ENCODE results near the gene TNRC6C. TPM values are rescaled to one million over a fixed set of nuclear protein-coding genes. Genes with fewer than 3 reads are reported as not detected.

Gene TNRC6C
- total RNA-seq, 4 donors from 2014 or later, result 2.6 to 10.9 (median 4.7) TPM

GRCh38 chr17:78110363-78111015, 152.0 kb downstream of the TNRC6C start:
- DNase-seq, result no peak
- Histone ChIP-seq H3K4me1 (peaks cover 10 to 50% (median 19%) of the 10 kb centered on the region in 3 donors), H3K4me3 (no peak overlapping the region), H3K36me3 (peaks cover 0 to 55% (median 24%) of the 10 kb centered on the region in 3 donors), H3K27me3 (no peaks in the 10 kb centered on the region), H3K9me3 (no peaks in the 10 kb centered on the region), H3K27ac (no peak overlapping the region)
- intact Hi-C loops (cut with DNase I), result loop anchor here (10.0 kb wide), 1 partner anchor 134 kb away; no protein-coding TSS in a partner anchor
- WGBS, 2 donors, result 88 to 89% methylated on average over 10 of the region's 22 CpGs
- TF ChIP-seq CTCF (IDR thresholded peaks at IDR 0.05) (no peak), POLR2A (IDR thresholded peaks at IDR 0.05) (no peak)

- Histone ChIP-seq H3K4me3 (no peak overlapping the region), H3K9me3 (no peaks in the 10 kb centered on the region), H3K27ac (no peak overlapping the region), H3K36me3 (peaks cover 0 to 55% (median 24%) of the 10 kb centered on the region in 3 donors), H3K27me3 (no peaks in the 10 kb centered on the region), H3K4me1 (peaks cover 10 to 44% (median 19%) of the 10 kb centered on the region in 3 donors)
- WGBS, 2 donors, result 75 to 90% methylated on average over 6 to 8 of the region's 19 CpGs
- no peak for TF ChIP-seq CTCF (IDR thresholded peaks at IDR 0.05)
- no peak for TF ChIP-seq POLR2A (IDR thresholded peaks at IDR 0.05)
- intact Hi-C loops (cut with DNase I), result loop anchor here (10.0 kb wide), 1 partner anchor 134 kb away; no protein-coding TSS in a partner anchor
- no peak for DNase-seq
Measured at GRCh38 chr17:78111016-78111726, 152.7 kb downstream of the TNRC6C start.

DNA sequence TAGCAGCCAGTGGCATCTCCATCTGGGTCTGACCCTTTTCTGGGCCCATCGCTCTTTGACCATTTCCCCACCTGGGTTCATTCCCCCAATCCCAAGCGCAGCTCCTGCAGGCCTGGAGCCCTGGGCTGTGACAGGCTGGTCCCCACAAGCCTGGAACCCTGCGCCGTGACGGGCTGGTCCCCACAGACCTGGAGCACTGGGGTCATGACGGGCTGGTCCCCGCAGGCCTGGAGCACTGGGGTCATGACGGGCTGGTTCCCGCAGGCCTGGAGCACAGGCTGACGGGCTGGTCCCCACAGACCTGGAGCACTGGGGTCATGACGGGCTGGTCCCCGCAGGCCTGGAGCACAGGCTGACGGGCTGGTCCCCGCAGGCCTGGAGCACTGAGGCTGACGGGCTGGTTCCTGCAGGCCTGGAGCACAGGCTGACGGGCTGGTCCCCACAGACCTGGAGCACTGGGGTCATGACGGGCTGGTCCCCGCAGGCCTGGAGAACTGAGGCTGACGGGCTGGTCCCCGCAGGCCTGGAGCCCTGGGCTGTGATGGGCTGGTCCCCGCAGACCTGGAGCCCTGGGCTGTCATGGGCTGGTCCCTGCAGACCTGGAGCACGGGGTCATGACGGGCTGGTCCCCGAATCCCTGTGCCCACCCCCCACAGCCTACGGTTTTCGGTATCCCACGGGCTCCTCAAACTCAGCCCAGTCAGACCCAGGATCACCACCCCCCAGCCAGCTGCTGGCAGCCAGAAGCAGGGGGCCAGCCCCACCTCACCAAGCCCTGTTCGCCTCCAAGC, 153.4 kb downstream of the TNRC6C start:
- 63 to 73% methylated on average over 4 to 5 of the region's 28 CpGs for WGBS, 2 donors
- Histone ChIP-seq H3K4me3 (no peak overlapping the region), H3K27me3 (no peaks in the 10 kb centered on the region), H3K36me3 (peaks cover 0 to 62% (median 24%) of the 10 kb centered on the region in 3 donors), H3K9me3 (no peaks in the 10 kb centered on the region), H3K4me1 (peaks cover 10 to 45% (median 19%) of the 10 kb centered on the region in 3 donors), H3K27ac (no peak overlapping the region)
- intact Hi-C loops (cut with DNase I), result loop anchor here (2.0 to 10.0 kb wide), 2 partner anchors 65 to 133 kb away; no protein-coding TSS in a partner anchor
- no peak for DNase-seq
- TF ChIP-seq CTCF (IDR thresholded peaks at IDR 0.05) (no peak), POLR2A (IDR thresholded peaks at IDR 0.05) (no peak)

DNA sequence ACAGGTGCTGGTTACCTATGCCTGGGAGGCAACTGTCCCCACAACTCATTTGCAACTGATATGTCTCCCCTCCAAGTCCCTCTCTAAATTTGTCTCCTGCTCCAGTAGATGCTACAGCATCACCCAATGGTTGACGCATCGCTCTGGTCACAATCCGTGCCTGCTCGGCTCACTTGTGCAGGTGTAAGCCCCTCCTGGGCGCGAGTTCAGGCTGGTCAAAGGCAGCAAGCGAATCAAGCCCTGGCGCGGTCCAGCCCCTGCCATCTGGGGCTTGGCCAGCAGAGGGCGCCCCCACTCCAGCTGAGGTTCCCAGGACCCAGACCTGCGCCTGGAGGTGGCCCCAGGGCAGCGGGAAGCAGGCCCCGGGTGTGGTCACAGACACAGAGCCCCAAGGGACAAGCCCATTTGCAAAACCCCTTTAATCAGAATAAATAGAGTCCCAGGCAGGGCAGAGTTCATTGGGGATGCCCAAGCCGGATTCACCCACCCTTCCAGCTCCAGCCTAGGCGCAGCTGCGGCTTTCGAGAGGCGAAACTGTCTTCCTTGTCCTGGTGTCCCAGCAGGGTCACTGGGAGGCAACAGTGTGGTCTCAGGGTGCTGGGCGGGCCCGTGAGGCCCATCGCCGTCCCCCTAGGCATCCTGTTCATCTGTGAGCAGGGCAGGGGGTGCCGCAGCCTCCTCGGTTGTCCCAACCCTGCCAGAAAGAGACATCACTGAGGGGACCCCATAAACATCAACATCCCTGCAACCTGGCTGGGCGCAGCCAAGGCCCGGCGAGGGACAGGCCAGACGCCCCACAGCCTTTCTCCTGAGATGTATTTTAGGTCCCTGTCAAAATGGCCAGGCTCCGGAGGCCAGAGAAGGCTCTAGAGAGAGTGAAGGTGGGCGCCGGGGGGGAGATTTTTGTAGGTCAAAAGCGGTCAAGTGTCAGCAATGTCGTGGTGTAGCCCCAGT, 154.3 kb downstream of the TNRC6C start:
- 34 to 57% methylated on average over 6 to 20 of the region's 33 CpGs for WGBS, 2 donors
- TF ChIP-seq POLR2A (IDR thresholded peaks at IDR 0.05) (peak in 1 of 4 donors; percentile 15), CTCF (IDR thresholded peaks at IDR 0.05) (peak; percentile 98 to 99 (median 99))
- H3K9me3 ChIP-seq, result no peaks in the 10 kb centered on the region
- H3K27me3 ChIP-seq, result no peaks in the 10 kb centered on the region
- intact Hi-C loops (cut with DNase I), result loop anchor here (2.0 to 10.0 kb wide), 2 partner anchors 64 to 132 kb away; no protein-coding TSS in a partner anchor
- H3K4me3 ChIP-seq, result no peak overlapping the region
- peaks cover 16 to 48% (median 19%) of the 10 kb centered on the region in 3 donors for H3K4me1 ChIP-seq
- peaks cover 0 to 68% (median 24%) of the 10 kb centered on the region in 3 donors for H3K36me3 ChIP-seq
- DNase-seq, result no peak
- no peak overlapping the region for H3K27ac ChIP-seq
